Sigmoid colon (tissue), 7 donors: ENCODE measurements around the gene EMX2. TPM values are rescaled to one million over a fixed set of nuclear protein-coding genes. Genes with fewer than 3 reads are reported as not detected.

Experiments
- DNase-seq: peaks from one replicate; pipeline ENCODE4 v3.0.0-alpha.2; 2019
- H3K27ac ChIP-seq, 4 donors: fragments of 200-600 bp; sonication (generic); one replicate each; pipeline ENCODE4 v1.5.1; 2016 to 2019; ENCODE audit warnings: mild to moderate bottlenecking in 1 of 4
- H3K27me3 ChIP-seq, 3 donors: fragments of 200-600 bp; sonication (generic); one replicate each; pipeline ENCODE4 v1.5.1; 2019; ENCODE audit warnings: mild to moderate bottlenecking in 1 of 3
- H3K36me3 ChIP-seq, 4 donors: fragments of 200-600 bp; sonication (generic); one replicate each; pipeline ENCODE4 v1.5.1; 2016 to 2019
- H3K4me1 ChIP-seq, 4 donors: fragments of 200-600 bp; sonication (generic); one replicate each; pipeline ENCODE4 v1.5.1; 2017 to 2019
- H3K4me3 ChIP-seq, 4 donors: fragments of 200-600 bp; sonication (generic); one replicate each; pipeline ENCODE4 v1.5.1; 2017 to 2019; ENCODE audit warnings: mild to moderate bottlenecking in 2 of 4, moderate library complexity in 1 of 4
- H3K9me3 ChIP-seq, 4 donors: fragments of 200-600 bp in 3 of 4; sonication (generic) in 3 of 4; one replicate each; pipeline versions ENCODE4 v1.5.1 to v1.6.1; 2013 to 2019
- EP300 ChIP-seq, 4 donors: sonication (generic); formaldehyde crosslinking; IDR thresholded peaks; one replicate each; pipeline ENCODE4 v1.6.1; 2017; ENCODE audit warnings: antibody characterized with exemption in 4 of 4
- POLR2A ChIP-seq, 2 donors: fragments of 450-650 bp; IDR thresholded peaks; one replicate each; pipeline ENCODE4 v1.6.1; 2016; ENCODE audit warnings: antibody characterized with exemption in 2 of 2, mild to moderate bottlenecking in 2 of 2, moderate library complexity in 2 of 2
- POLR2AphosphoS5 ChIP-seq, 4 donors: sonication (generic); formaldehyde crosslinking; IDR thresholded peaks; one replicate each; pipeline ENCODE4 v1.6.1; 2017; ENCODE audit warnings: antibody characterized with exemption in 4 of 4
- WGBS, 2 donors: extraction: QIAGEN DNeasy Blood & Tissue Kit; methylation state at CpG; one replicate each; pipeline ENCODE4 v1.1.7; 2013; 5-methylcytosine and 5-hydroxymethylcytosine counted together
- intact Hi-C: fragments of 100-400 bp; cut with DNase I; formaldehyde crosslinking; loops from one replicate; pipeline ENCODE4 v1.15.1; 2023
- polyA plus RNA-seq, 3 donors: library from polyadenylated mRNA; stranded (reverse); fragments of 200-250 nt; gene quantifications; one replicate each; pipeline ENCODE4 v1.2.3, GENCODE V29; 2013
- total RNA-seq, 4 donors: library from RNA; depleted of rRNA; stranded (reverse); fragments of >200 nt; gene quantifications; one replicate each; pipeline ENCODE4 v1.1.0, GENCODE V29; 2016
- TF ChIP-seq, protein P1 (sequence below), 4 experiments: fragments of 450-650 bp in 3 of 4; fragments of 200-600 bp in 1 of 4; IDR thresholded peaks; one replicate each; pipeline ENCODE4 v1.5.1; 2016 to 2019; ENCODE audit warnings: antibody characterized with exemption in 4 of 4, mild to moderate bottlenecking in 3 of 4, moderate library complexity in 2 of 4
- donor health status: healthy with polysubstance abuse.
- donor health status: Bipolar disorder and iron deficiency.
- donor health status: healthy.

The EMX2 gene
- total and polyA plus RNA-seq, 7 donors, result 0.36 TPM; not detected in 6

DNA sequence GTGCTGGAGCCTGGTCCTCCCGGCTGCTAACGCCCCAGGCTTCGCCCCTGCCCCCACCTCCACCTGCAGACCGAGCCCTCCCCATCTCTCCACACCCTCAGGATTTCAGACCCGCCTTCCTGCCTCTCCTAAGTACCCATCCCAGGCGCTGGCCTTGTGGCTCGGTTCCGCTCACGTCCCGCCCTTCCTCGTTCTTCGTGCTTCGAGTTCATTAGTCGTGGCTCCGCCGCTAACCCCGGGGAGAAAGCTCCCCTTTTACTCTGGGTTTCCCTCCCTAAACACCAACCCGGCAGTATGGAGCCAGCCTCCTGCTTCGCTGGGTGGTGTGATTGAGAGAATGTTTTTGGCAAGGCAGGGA lies 11.2 kb downstream of the EMX2 start:
- Histone ChIP-seq H3K4me1 (peaks cover 0 to 23% (median 18%) of the 10 kb centered on the region in 4 donors), H3K9me3 (no peaks in the 10 kb centered on the region), H3K27ac (no peak overlapping the region), H3K4me3 (no peak overlapping the region), H3K27me3 (peaks cover 50 to 83% (median 73%) of the 10 kb centered on the region in 3 donors), H3K36me3 (no peaks in the 10 kb centered on the region)
- TF ChIP-seq, protein P1, sequence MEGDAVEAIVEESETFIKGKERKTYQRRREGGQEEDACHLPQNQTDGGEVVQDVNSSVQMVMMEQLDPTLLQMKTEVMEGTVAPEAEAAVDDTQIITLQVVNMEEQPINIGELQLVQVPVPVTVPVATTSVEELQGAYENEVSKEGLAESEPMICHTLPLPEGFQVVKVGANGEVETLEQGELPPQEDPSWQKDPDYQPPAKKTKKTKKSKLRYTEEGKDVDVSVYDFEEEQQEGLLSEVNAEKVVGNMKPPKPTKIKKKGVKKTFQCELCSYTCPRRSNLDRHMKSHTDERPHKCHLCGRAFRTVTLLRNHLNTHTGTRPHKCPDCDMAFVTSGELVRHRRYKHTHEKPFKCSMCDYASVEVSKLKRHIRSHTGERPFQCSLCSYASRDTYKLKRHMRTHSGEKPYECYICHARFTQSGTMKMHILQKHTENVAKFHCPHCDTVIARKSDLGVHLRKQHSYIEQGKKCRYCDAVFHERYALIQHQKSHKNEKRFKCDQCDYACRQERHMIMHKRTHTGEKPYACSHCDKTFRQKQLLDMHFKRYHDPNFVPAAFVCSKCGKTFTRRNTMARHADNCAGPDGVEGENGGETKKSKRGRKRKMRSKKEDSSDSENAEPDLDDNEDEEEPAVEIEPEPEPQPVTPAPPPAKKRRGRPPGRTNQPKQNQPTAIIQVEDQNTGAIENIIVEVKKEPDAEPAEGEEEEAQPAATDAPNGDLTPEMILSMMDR (IDR thresholded peaks at IDR 0.05), result no peak
- TF ChIP-seq POLR2A (IDR thresholded peaks at IDR 0.05) (no peak), EP300 (IDR thresholded peaks at IDR 0.05) (no peak), POLR2AphosphoS5 (IDR thresholded peaks at IDR 0.05) (no peak)
- DNase-seq, result no peak
- intact Hi-C loops, result no loop called here
- WGBS, 2 donors, result 6 to 7% methylated on average over 19 of the region's 19 CpGs

DNA sequence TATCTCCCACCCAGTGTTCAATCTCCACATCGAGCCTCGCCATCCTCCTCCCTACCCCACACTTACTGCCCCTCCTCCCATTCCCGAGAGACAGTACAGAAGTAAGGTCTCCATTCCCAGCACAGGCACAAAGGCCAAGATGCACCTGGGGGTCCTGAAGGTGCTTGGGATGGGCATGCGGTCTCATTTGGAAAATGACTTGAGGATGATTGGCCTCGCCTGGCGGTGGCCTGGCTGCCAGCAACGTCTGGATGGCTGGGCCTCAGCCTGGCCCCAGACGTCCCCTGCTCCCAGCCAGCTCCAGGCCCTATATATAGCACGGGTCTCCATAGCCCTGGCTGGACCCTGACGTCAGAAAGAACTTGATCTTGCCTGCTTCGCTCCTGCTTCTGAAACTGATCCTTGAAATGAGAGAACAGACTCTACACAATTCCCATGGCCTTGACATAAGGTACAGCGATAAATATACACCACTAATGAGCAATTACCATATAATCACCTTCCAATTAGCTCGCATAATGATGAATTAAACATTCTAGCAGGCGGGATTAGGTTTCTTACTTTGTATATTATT lies 11.8 kb downstream of the EMX2 start:
- Histone ChIP-seq H3K36me3 (no peaks in the 10 kb centered on the region), H3K9me3 (no peaks in the 10 kb centered on the region), H3K4me1 (peaks cover 0 to 23% (median 18%) of the 10 kb centered on the region in 4 donors), H3K27me3 (peaks cover 50 to 78% (median 68%) of the 10 kb centered on the region in 3 donors), H3K4me3 (no peak overlapping the region), H3K27ac (no peak overlapping the region)
- intact Hi-C loops, result no loop called here
- TF ChIP-seq EP300 (IDR thresholded peaks at IDR 0.05) (no peak), POLR2AphosphoS5 (IDR thresholded peaks at IDR 0.05) (no peak), POLR2A (IDR thresholded peaks at IDR 0.05) (no peak)
- TF ChIP-seq, protein P1 (IDR thresholded peaks at IDR 0.05), result no peak
- 38 to 50% methylated on average over 14 of the region's 14 CpGs for WGBS, 2 donors
- DNase-seq, result no peak

DNA sequence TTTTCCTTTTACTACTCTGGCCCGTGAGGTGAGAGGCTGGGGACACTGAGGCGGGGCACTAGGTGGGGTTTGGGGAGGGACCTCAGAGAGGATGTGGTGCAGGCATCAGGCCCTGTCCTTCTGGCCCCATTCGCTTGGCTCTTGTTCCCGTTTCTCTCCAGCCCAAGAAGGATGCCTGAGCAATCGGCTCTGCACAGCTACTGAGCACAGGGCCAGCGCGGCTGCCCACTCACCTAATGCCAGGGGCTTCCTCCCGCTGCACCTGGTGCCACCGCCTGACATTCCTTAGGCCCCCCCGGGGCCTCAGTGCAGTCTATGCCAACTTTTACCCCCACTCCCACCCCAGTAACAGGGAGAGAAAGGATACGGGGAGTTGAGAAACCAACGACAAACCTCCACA lies 12.5 kb downstream of the EMX2 start:
- H3K4me3 ChIP-seq, result no peak overlapping the region
- no peak overlapping the region for H3K27ac ChIP-seq
- peaks cover 0 to 23% (median 18%) of the 10 kb centered on the region in 4 donors for H3K4me1 ChIP-seq
- TF ChIP-seq POLR2A (IDR thresholded peaks at IDR 0.05) (no peak), EP300 (IDR thresholded peaks at IDR 0.05) (no peak), POLR2AphosphoS5 (IDR thresholded peaks at IDR 0.05) (no peak)
- TF ChIP-seq, protein P1 (IDR thresholded peaks at IDR 0.05), result no peak
- peaks cover 47 to 71% (median 62%) of the 10 kb centered on the region in 3 donors for H3K27me3 ChIP-seq
- no peaks in the 10 kb centered on the region for H3K36me3 ChIP-seq
- no peaks in the 10 kb centered on the region for H3K9me3 ChIP-seq
- 64 to 66% methylated on average over 12 of the region's 12 CpGs for WGBS, 2 donors
- intact Hi-C loops, result no loop called here
- DNase-seq, result no peak

DNA sequence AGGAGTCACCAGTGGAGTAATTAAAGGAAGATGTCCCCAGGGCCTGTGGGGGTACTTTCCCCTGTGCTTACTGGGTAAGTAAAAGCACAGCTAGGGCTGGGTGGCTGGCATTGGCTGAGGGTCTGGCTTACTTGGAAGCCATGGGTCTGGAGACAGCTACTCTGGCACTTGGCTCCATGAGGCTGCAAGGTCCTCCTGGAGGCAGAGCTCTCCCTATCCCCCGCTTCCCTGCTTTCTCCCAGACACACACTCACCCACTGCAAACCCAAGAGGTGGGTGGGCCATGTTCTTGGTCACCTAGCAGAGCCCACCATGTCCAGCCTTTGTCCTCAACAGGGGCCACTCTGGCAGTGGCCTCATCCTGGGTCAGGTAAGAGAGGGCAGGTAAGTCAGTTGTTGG lies 13.3 kb downstream of the EMX2 start:
- intact Hi-C loops, result no loop called here
- 95 to 97% methylated on average over 1 of the region's 1 CpG for WGBS, 2 donors
- DNase-seq, result no peak
- H3K4me3 ChIP-seq, result no peak overlapping the region
- peaks cover 39 to 69% (median 54%) of the 10 kb centered on the region in 3 donors for H3K27me3 ChIP-seq
- peaks cover 0 to 23% (median 18%) of the 10 kb centered on the region in 4 donors for H3K4me1 ChIP-seq
- TF ChIP-seq, protein P1 (IDR thresholded peaks at IDR 0.05), result no peak
- TF ChIP-seq POLR2A (IDR thresholded peaks at IDR 0.05) (no peak), EP300 (IDR thresholded peaks at IDR 0.05) (no peak), POLR2AphosphoS5 (IDR thresholded peaks at IDR 0.05) (no peak)
- H3K36me3 ChIP-seq, result no peaks in the 10 kb centered on the region
- H3K9me3 ChIP-seq, result no peaks in the 10 kb centered on the region
- no peak overlapping the region for H3K27ac ChIP-seq

DNA sequence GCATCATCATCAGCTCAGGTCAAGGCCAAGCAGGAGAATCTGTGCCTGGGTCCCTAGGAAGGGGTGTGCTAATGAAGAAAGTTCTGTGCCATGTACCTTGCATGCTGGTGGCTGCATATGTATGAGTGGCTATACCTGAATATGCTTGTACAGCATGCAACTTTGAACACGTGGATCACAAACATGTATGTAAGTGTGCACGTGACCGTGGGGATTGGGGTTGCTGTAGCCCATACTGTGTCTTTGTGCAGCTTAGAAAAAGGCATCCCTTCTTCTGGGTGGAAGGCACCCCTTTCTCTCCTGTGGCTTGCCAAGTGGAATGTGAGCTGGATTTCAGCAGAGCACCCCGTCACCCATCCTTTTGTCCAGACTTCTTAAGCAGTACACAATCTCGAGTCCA lies 13.8 kb downstream of the EMX2 start:
- intact Hi-C loops, result no loop called here
- 75 to 90% methylated on average over 5 of the region's 5 CpGs for WGBS, 2 donors
- peaks cover 0 to 22% (median 18%) of the 10 kb centered on the region in 4 donors for H3K4me1 ChIP-seq
- H3K4me3 ChIP-seq, result no peak overlapping the region
- H3K36me3 ChIP-seq, result no peaks in the 10 kb centered on the region
- H3K27ac ChIP-seq, result no peak overlapping the region
- peaks cover 34 to 69% (median 49%) of the 10 kb centered on the region in 3 donors for H3K27me3 ChIP-seq
- DNase-seq, result no peak
- no peaks in the 10 kb centered on the region for H3K9me3 ChIP-seq
- TF ChIP-seq POLR2AphosphoS5 (IDR thresholded peaks at IDR 0.05), result no peak
- no peak for TF ChIP-seq POLR2A (IDR thresholded peaks at IDR 0.05)
- TF ChIP-seq, protein P1 (IDR thresholded peaks at IDR 0.05), result no peak
- no peak for TF ChIP-seq EP300 (IDR thresholded peaks at IDR 0.05)
